Muscle layer of colon (tissue), 2 donors: ENCODE data around the gene ANKRD44.

Source experiments
- H3K27ac ChIP-seq: one replicate; pipeline ENCODE4 v1.7.0; 2013; ENCODE audit warnings: low read depth, mild to moderate bottlenecking, low read length, moderate library complexity
- H3K27me3 ChIP-seq, 2 donors: one replicate each; pipeline ENCODE4 v1.7.0; 2013; ENCODE audit warnings: low read length in 2 of 2, mild to moderate bottlenecking in 2 of 2; ENCODE audit not compliant: insufficient read depth in 2 of 2, control insufficient read depth in 1 of 2
- H3K36me3 ChIP-seq: one replicate; pipeline ENCODE4 v1.7.0; 2013; ENCODE audit warnings: mild to moderate bottlenecking, low read length; ENCODE audit not compliant: insufficient read depth
- H3K4me1 ChIP-seq: one replicate; pipeline ENCODE4 v1.7.0; 2013; ENCODE audit warnings: mild to moderate bottlenecking, low read length; ENCODE audit not compliant: insufficient read depth
- H3K4me3 ChIP-seq, 2 donors: one replicate each; pipeline ENCODE4 v1.7.0; 2013; ENCODE audit warnings: low read length in 2 of 2, low read depth in 1 of 2, mild to moderate bottlenecking in 1 of 2, moderate library complexity in 1 of 2
- H3K9ac ChIP-seq: one replicate; pipeline ENCODE4 v1.7.0; 2013; ENCODE audit warnings: low read length
- H3K9me3 ChIP-seq: one replicate; pipeline ENCODE4 v1.7.0; 2013; ENCODE audit warnings: mild to moderate bottlenecking, low read length
- donor health status: abdominal sarcoma.
- donor health status: Adenocarcinoma of cecum.

The ANKRD44 gene

DNA sequence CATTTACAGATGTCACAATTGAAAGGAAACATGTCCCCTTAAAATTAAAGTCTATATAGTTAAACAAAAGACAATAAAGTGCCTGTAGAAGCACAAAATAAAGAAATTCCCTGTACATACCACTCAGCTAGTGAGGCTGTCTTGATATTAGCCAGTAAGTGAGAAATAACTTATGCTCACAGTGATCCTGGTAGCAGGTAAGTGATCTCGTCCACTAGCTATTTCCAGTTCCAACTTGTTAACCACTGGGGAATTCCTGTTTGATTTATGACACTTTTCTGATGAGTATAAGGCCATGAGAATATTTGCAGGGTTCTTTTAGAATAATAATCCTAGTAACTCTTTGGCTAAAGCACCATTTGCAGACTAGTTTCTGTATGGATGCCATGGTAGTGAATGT, 256.1 kb downstream of the ANKRD44 start:
- no peak overlapping the region for H3K4me3 ChIP-seq
- H3K36me3 ChIP-seq = peaks cover 6% of the 10 kb centered on the region
- H3K27ac ChIP-seq = no peak overlapping the region
- no peak overlapping the region for H3K9ac ChIP-seq
- no peaks in the 10 kb centered on the region for H3K27me3 ChIP-seq
- H3K9me3 ChIP-seq = no peaks in the 10 kb centered on the region
- no peaks in the 10 kb centered on the region for H3K4me1 ChIP-seq

DNA sequence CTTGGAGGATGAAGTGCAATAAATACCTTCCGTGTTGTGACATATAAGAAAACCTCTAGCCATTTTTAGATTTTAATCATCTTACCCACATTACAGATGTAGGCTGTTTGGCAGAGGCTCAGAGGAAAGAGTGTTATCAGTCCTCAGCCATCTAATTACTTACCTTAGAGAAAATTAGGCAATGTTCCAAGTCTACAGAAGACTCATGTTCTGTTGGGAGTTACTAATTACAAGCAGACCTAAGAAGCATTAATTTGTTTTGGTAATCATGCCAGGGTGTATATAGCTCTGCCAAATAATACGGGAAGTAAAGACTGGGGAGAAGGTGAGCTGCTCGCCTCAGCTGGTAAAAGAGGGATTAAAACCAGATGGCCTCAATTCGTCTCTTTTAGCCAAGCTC, 258.2 kb downstream of the ANKRD44 start:
- Histone ChIP-seq H3K9me3 (no peaks in the 10 kb centered on the region), H3K4me3 (no peak overlapping the region), H3K27ac (no peak overlapping the region), H3K4me1 (no peaks in the 10 kb centered on the region), H3K9ac (no peak overlapping the region), H3K36me3 (peaks cover 6% of the 10 kb centered on the region), H3K27me3 (no peaks in the 10 kb centered on the region)

DNA sequence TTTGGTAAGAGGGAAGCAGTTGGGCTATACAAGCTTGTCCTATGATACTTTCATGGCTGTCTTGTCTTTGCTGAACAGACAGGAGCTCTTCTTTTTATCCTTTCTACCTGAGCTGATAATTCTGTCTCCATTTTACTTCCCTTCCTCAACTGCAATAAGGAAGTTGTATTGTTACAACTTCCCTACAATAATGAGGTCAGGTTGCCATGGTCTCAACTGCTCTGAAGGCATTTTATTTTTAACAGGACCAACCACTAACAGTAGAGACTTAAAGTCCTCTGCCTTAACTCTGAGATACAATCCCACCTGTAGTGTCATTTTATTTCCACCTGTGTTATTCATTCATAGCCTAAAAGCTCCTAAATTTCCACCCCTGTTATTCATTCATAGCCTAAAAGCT, 265.5 kb downstream of the ANKRD44 start:
- no peaks in the 10 kb centered on the region for H3K4me1 ChIP-seq
- no peak overlapping the region for H3K9ac ChIP-seq
- no peak overlapping the region for H3K4me3 ChIP-seq
- no peaks in the 10 kb centered on the region for H3K36me3 ChIP-seq
- H3K9me3 ChIP-seq = no peaks in the 10 kb centered on the region
- no peak overlapping the region for H3K27ac ChIP-seq
- H3K27me3 ChIP-seq = no peaks in the 10 kb centered on the region

DNA sequence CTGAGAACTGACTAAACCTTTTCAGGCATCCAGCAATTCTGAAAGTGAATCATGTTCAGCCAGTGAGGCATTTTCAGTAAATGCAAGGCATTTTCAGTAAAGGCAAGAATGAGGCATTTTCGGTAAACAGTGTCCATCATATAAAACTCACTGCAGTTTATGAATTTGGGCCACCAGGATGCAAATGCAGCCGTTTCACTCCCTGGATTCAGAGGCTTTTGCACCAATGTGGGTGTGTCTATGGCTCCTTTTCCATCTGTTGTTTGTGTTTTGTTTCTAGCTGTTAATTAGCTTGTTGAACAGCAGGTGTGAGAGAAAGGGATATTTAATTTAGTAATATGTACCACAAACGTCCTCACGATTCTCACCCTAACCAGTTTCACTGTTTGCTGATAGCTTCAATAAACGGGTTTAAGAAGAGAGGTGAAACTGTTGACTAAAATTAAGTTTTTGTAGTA, 267.8 kb downstream of the ANKRD44 start:
- H3K36me3 ChIP-seq = no peaks in the 10 kb centered on the region
- H3K9me3 ChIP-seq = no peaks in the 10 kb centered on the region
- H3K4me3 ChIP-seq = no peak overlapping the region
- H3K9ac ChIP-seq = no peak overlapping the region
- H3K27ac ChIP-seq = no peak overlapping the region
- no peaks in the 10 kb centered on the region for H3K4me1 ChIP-seq
- no peaks in the 10 kb centered on the region for H3K27me3 ChIP-seq

GRCh38 chr2:197037863-197038398, 272.6 kb downstream of the ANKRD44 start:
- Histone ChIP-seq H3K27me3 (no peaks in the 10 kb centered on the region), H3K4me1 (peaks cover 4% of the 10 kb centered on the region), H3K9ac (no peak overlapping the region), H3K27ac (no peak overlapping the region), H3K9me3 (no peaks in the 10 kb centered on the region), H3K4me3 (no peak overlapping the region), H3K36me3 (no peaks in the 10 kb centered on the region)

DNA sequence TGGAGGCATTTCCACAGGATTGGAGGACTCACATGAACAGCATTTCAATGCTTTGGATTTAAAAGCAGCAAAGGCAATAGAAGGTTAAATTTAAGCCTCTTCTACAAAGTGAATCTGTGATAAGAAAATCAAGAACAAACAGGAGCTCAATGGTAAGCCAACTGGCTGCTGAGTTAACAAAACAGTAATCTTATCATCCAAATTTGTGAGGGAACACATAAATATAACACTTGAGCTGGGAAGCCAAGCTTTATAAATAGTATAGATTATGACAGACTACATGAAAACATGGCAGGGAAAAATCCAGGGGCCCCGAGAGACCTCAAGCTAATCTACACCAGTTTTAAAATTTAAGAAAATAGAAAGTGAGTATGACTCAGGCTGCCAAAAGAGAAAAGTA, 275.6 kb downstream of the ANKRD44 start:
- H3K4me3 ChIP-seq = no peak overlapping the region

DNA sequence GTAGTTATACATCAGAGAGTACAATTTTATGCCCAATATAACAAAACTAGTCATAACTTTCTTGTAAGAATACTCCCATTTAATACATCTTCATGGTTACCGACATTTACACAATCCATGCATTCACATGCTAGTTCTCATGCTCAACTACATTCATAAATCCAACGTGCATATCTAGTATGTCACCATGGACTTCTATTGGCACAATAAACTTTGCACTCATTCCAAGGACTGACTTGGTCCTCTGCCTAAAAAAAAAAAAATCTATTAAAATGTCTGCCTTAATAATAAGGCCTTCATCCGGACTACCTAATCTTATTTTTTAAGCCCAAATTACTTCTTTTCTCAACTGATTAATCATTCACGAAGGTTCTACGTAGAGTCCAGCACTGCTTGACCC, 276.3 kb downstream of the ANKRD44 start:
- H3K9ac ChIP-seq = no peak overlapping the region
- no peaks in the 10 kb centered on the region for H3K9me3 ChIP-seq
- peaks cover 6% of the 10 kb centered on the region for H3K36me3 ChIP-seq
- H3K4me3 ChIP-seq = no peak overlapping the region
- peaks cover 4% of the 10 kb centered on the region for H3K4me1 ChIP-seq
- H3K27ac ChIP-seq = no peak overlapping the region
- no peaks in the 10 kb centered on the region for H3K27me3 ChIP-seq

More for the DNA sequence above, 275.6 kb downstream of the ANKRD44 start:
- no peaks in the 10 kb centered on the region for H3K9me3 ChIP-seq
- no peak overlapping the region for H3K27ac ChIP-seq
- H3K36me3 ChIP-seq = no peaks in the 10 kb centered on the region
- H3K27me3 ChIP-seq = no peaks in the 10 kb centered on the region
- H3K4me1 ChIP-seq = peaks cover 4% of the 10 kb centered on the region
- H3K9ac ChIP-seq = no peak overlapping the region

GRCh38 chr2:197033222-197033621, 277.4 kb downstream of the ANKRD44 start:
- Histone ChIP-seq H3K4me3 (no peak overlapping the region), H3K4me1 (peaks cover 4% of the 10 kb centered on the region), H3K9me3 (no peaks in the 10 kb centered on the region), H3K27ac (no peak overlapping the region), H3K27me3 (no peaks in the 10 kb centered on the region), H3K36me3 (peaks cover 7% of the 10 kb centered on the region), H3K9ac (no peak overlapping the region)

GRCh38 chr2:197031803-197032202, 278.8 kb downstream of the ANKRD44 start:
- H3K36me3 ChIP-seq = peaks cover 7% of the 10 kb centered on the region
- H3K27ac ChIP-seq = no peak overlapping the region
- no peaks in the 10 kb centered on the region for H3K9me3 ChIP-seq
- H3K27me3 ChIP-seq = no peaks in the 10 kb centered on the region
- H3K9ac ChIP-seq = no peak overlapping the region
- H3K4me1 ChIP-seq = peaks cover 4% of the 10 kb centered on the region
- H3K4me3 ChIP-seq = no peak overlapping the region

DNA sequence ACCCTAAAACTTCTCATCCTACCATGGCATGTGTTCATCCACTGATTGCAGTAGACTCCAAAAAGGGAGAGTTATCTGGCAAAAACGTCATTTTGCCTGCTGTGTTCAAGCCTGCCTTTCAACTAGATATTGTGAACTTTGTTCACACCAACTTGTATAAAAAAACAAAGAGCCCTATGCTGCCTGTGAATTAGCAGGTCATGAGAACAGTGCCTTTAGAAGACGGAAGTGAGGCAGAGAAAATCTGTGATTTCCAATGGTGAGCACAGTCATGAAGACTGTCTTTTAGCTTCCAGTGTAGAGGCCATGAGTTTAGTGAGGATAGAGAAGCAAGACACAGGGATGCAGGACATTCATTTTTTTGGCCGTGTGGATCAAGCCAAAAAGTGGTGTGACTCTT, 280.5 kb downstream of the ANKRD44 start:
- H3K27me3 ChIP-seq = no peaks in the 10 kb centered on the region
- H3K9me3 ChIP-seq = no peaks in the 10 kb centered on the region
- no peak overlapping the region for H3K4me3 ChIP-seq
- no peak overlapping the region for H3K27ac ChIP-seq
- peaks cover 7% of the 10 kb centered on the region for H3K36me3 ChIP-seq
- peaks cover 4% of the 10 kb centered on the region for H3K4me1 ChIP-seq
- no peak overlapping the region for H3K9ac ChIP-seq

- H3K4me3 ChIP-seq = no peak overlapping the region
- H3K36me3 ChIP-seq = peaks cover 7% of the 10 kb centered on the region
- H3K27ac ChIP-seq = no peak overlapping the region
- H3K9me3 ChIP-seq = no peaks in the 10 kb centered on the region
- H3K9ac ChIP-seq = no peak overlapping the region
- no peaks in the 10 kb centered on the region for H3K4me1 ChIP-seq
- H3K27me3 ChIP-seq = no peaks in the 10 kb centered on the region
These were observed 281.9 kb downstream of the ANKRD44 start for GRCh38 chr2:197028633-197029032.

GRCh38 chr2:197028230-197028629, 282.4 kb downstream of the ANKRD44 start:
- Histone ChIP-seq H3K27ac (no peak overlapping the region), H3K4me3 (no peak overlapping the region), H3K36me3 (peaks cover 7% of the 10 kb centered on the region), H3K9ac (no peak overlapping the region), H3K9me3 (no peaks in the 10 kb centered on the region), H3K27me3 (no peaks in the 10 kb centered on the region), H3K4me1 (no peaks in the 10 kb centered on the region)
